HCT116 (cell line): ENCODE measurements around the gene OPRL1. TPM values are rescaled to one million over a fixed set of nuclear protein-coding genes. Genes with fewer than 3 reads are reported as not detected.

Experiments used
- ATAC-seq: fragments of 200-7000 bp; cut with Tn5 transposase; 2 replicates; pipeline ENCODE4 v1.9.1; 2020; ENCODE audit warnings: mild to moderate bottlenecking, moderate library complexity
- BruUV-seq: library from RNA; stranded (reverse); fragments of 400-500 nt; replicated peaks from 2 replicates; lab custom pipeline; 2021; lab: Mats Ljungman, UMichigan
- CTCF ChIA-PET: fragments of 300-600 bp; sonication (Branson Sonifier 250); formaldehyde crosslinking; loops from one replicate; lab custom pipeline; 2021; ENCODE audit warnings: antibody characterized with exemption; lab: Charles Lee
- POLR2A ChIA-PET: fragments of 300-600, 350-600 bp; sonication (Branson Sonifier 250); formaldehyde crosslinking; loops from one replicate; lab custom pipeline; 2021; ENCODE audit warnings: antibody characterized with exemption; lab: Charles Lee
- RAD21 ChIA-PET, 2 experiments: fragments of 300-600 bp; sonication (Branson Sonifier 250); formaldehyde crosslinking; loops; one replicate each; lab custom pipeline; 2023; ENCODE audit warnings: low total read pairs in 2 of 2; ENCODE audit not compliant: uncharacterized antibody in 2 of 2, unreplicated experiment in 2 of 2, low non-redundant PET in 1 of 2; lab: Charles Lee
- DNase-seq: peaks from one replicate; pipeline ENCODE4 v3.0.0-alpha.2; 2010; ENCODE audit warnings: low read depth, low spot score
- H2AFZ ChIP-seq: fragments of 200-600 bp; shearing (Covaris generic), sonication (generic); 2 replicates; pipeline ENCODE4 v1.6.1; 2017; ENCODE audit warnings: low read depth, mixed run types, mixed read lengths, antibody characterized with exemption, low read length; ENCODE audit not compliant: poor library complexity, severe bottlenecking
- H3K27ac ChIP-seq: 2 replicates; pipeline ENCODE4 v1.5.1; 2012; ENCODE audit warnings: low read depth, low read length
- H3K27me3 ChIP-seq: fragments of 200-600 bp; sonication (generic); 2 replicates; pipeline ENCODE4 v1.6.1; 2016; ENCODE audit warnings: mixed run types, low read length, mixed read lengths; ENCODE audit not compliant: insufficient read depth
- H3K36me3 ChIP-seq, 2 experiments: fragments of 200-500 bp in 1 of 2; fragments of 200-600 bp in 1 of 2; sonication (Bioruptor generic) in 1 of 2; sonication (generic) in 1 of 2; 2 replicates each; pipeline versions ENCODE4 v1.5.1 to v1.6.1; 2014 to 2016; ENCODE audit warnings: low read length in 2 of 2, inconsistent platforms in 1 of 2, mixed read lengths in 1 of 2, mixed run types in 1 of 2; ENCODE audit not compliant: insufficient read depth in 2 of 2, control insufficient read depth in 1 of 2
- H3K4me1 ChIP-seq, 2 experiments: fragments of 200-600 bp in 1 of 2; sonication (generic) in 1 of 2; 2 replicates each; pipeline versions ENCODE4 v1.5.1 to v1.6.1; 2012 to 2017; ENCODE audit warnings: low read length in 2 of 2, inconsistent platforms in 1 of 2, mild to moderate bottlenecking in 1 of 2, mixed read lengths in 1 of 2, mixed run types in 1 of 2, moderate library complexity in 1 of 2; ENCODE audit not compliant: insufficient read depth in 2 of 2, control insufficient read depth in 1 of 2
- H3K4me2 ChIP-seq: fragments of 200-600 bp; sonication (generic); 2 replicates; pipeline ENCODE4 v1.6.1; 2017; ENCODE audit warnings: mixed run types, low read length, mixed read lengths
- H3K4me3 ChIP-seq, 2 experiments: fragments of 200-600 bp in 1 of 2; sonication (generic) in 1 of 2; replicated peaks in 1 of 2; 2 replicates each; pipeline ENCODE4 v1.5.1; 2011 to 2016; ENCODE audit warnings: low read length in 2 of 2, control low read depth in 1 of 2, low read depth in 1 of 2, mild to moderate bottlenecking in 1 of 2, mixed read lengths in 1 of 2, mixed run types in 1 of 2
- H3K79me2 ChIP-seq: fragments of 200-600 bp; sonication (generic); 2 replicates; pipeline ENCODE4 v1.6.1; 2017; ENCODE audit warnings: mild to moderate bottlenecking, mixed run types, low read length, moderate library complexity, mixed read lengths; ENCODE audit not compliant: insufficient read depth
- H3K9ac ChIP-seq: fragments of 200-600 bp; sonication (generic); 2 replicates; pipeline ENCODE4 v1.6.1; 2016; ENCODE audit warnings: low read length, mixed read lengths
- H3K9me2 ChIP-seq: fragments of 200-600 bp; sonication (generic), shearing (Covaris generic); 2 replicates; pipeline ENCODE4 v1.6.1; 2017; ENCODE audit warnings: mixed run types, mild to moderate bottlenecking, moderate library complexity; ENCODE audit not compliant: insufficient read depth
- H3K9me3 ChIP-seq, 2 experiments: fragments of 200-500 bp in 1 of 2; fragments of 200-600 bp in 1 of 2; sonication (Bioruptor generic) in 1 of 2; sonication (generic) in 1 of 2; 2 replicates each; pipeline ENCODE4 v1.6.1; 2014 to 2017; ENCODE audit warnings: low read length in 2 of 2, mixed read lengths in 2 of 2, inconsistent platforms in 1 of 2, low read depth in 1 of 2, mild to moderate bottlenecking in 1 of 2, mixed run types in 1 of 2, moderate library complexity in 1 of 2; ENCODE audit not compliant: control insufficient read depth in 1 of 2, insufficient read depth in 1 of 2
- H4K20me1 ChIP-seq: fragments of 200-600 bp; sonication (generic), shearing (Covaris generic); 2 replicates; pipeline ENCODE4 v1.6.1; 2017; ENCODE audit warnings: mixed run types, mild to moderate bottlenecking, moderate library complexity; ENCODE audit not compliant: insufficient read depth
- ATF3 ChIP-seq: IDR thresholded peaks from 2 replicates; pipeline ENCODE4 v1.6.1; 2012
- CBX3 ChIP-seq: IDR thresholded peaks from 2 replicates; pipeline ENCODE4 v1.6.1; 2012; ENCODE audit warnings: low read depth
- CTCF ChIP-seq, 3 experiments: fragments of 200-600 bp in 1 of 3; sonication (generic) in 1 of 3; IDR thresholded peaks in 2 of 3; conservative IDR thresholded peaks in 1 of 3; 2 replicates each; pipeline ENCODE4 v1.5.1; 2012 to 2017; ENCODE audit warnings: low read depth in 2 of 3, low read length in 2 of 3, antibody characterized with exemption in 1 of 3, borderline replicate concordance in 1 of 3, control low read depth in 1 of 3, mild to moderate bottlenecking in 1 of 3, mixed read lengths in 1 of 3, mixed run types in 1 of 3, moderate library complexity in 1 of 3; ENCODE audit not compliant: insufficient read depth in 1 of 3
- EGR1 ChIP-seq: IDR thresholded peaks from 2 replicates; pipeline ENCODE4 v1.6.1; 2012; ENCODE audit warnings: low read depth
- ELF1 ChIP-seq: IDR thresholded peaks from 2 replicates; pipeline ENCODE4 v1.6.1; 2012; ENCODE audit warnings: low read depth, borderline replicate concordance
- EZH2 ChIP-seq: fragments of 200-600 bp; sonication (generic); IDR thresholded peaks from 2 replicates; pipeline ENCODE4 v1.6.1; 2017; ENCODE audit warnings: antibody characterized with exemption, mixed run types
- EZH2phosphoT487 ChIP-seq: fragments of 200-600 bp; IDR thresholded peaks from 2 replicates; pipeline ENCODE4 v1.6.1; 2018; ENCODE audit warnings: antibody characterized with exemption, borderline replicate concordance
- JUND ChIP-seq: IDR thresholded peaks from 2 replicates; pipeline ENCODE4 v1.6.1; 2012
- POLR2A ChIP-seq: IDR thresholded peaks from 2 replicates; pipeline ENCODE4 v1.7.0; 2011; ENCODE audit warnings: borderline replicate concordance; ENCODE audit not compliant: insufficient read depth, insufficient read length; ENCODE audit errors: extremely low read depth
- POLR2AphosphoS5 ChIP-seq: IDR thresholded peaks from 2 replicates; pipeline ENCODE4 v1.6.1; 2011; ENCODE audit warnings: mild to moderate bottlenecking, low read depth, low read length, moderate library complexity
- RAD21 ChIP-seq: IDR thresholded peaks from 2 replicates; pipeline ENCODE4 v1.6.1; 2012; ENCODE audit warnings: low read depth, mild to moderate bottlenecking
- REST ChIP-seq: IDR thresholded peaks from 2 replicates; pipeline ENCODE4 v1.6.1; 2012; ENCODE audit warnings: low read depth
- SIN3A ChIP-seq: IDR thresholded peaks from 2 replicates; pipeline ENCODE4 v1.6.1; 2012; ENCODE audit warnings: low read depth
- SRF ChIP-seq: IDR thresholded peaks from 2 replicates; pipeline ENCODE4 v1.6.1; 2012; ENCODE audit warnings: low read depth
- TCF7L2 ChIP-seq: IDR thresholded peaks from 2 replicates; pipeline ENCODE4 v1.7.0; 2011; ENCODE audit warnings: borderline replicate concordance, inconsistent platforms; ENCODE audit not compliant: insufficient read depth, insufficient read length; ENCODE audit errors: extremely low read depth
- YY1 ChIP-seq: IDR thresholded peaks from 2 replicates; pipeline ENCODE4 v1.6.1; 2011; ENCODE audit warnings: low read length, low read depth, moderate library complexity, mild to moderate bottlenecking; ENCODE audit not compliant: insufficient replicate concordance; ENCODE audit errors: extremely low read depth
- ZFX ChIP-seq: fragments of 450-650 bp; IDR thresholded peaks from 2 replicates; pipeline ENCODE4 v1.6.1; 2017
- intact Hi-C: fragments of 100-400 bp; cut with micrococcal nuclease; formaldehyde crosslinking; loops from 2 replicates; pipeline ENCODE4 v1.10.0; 2022
- total RNA-seq: library from RNA; stranded (reverse); gene quantifications from one replicate; pipeline ENCODE4 v1.2.1, GENCODE V29; 2021; ENCODE audit not compliant: unreplicated experiment
- TF ChIP-seq, protein P1 (sequence below): IDR thresholded peaks from 2 replicates; pipeline ENCODE4 v1.6.1; 2011; ENCODE audit warnings: mild to moderate bottlenecking, low read length, moderate library complexity; ENCODE audit not compliant: insufficient replicate concordance; ENCODE audit errors: extremely low read depth

OPRL1 gene
- total RNA-seq, 1 experiment from 2014 or later, result 1.6 TPM

DNA sequence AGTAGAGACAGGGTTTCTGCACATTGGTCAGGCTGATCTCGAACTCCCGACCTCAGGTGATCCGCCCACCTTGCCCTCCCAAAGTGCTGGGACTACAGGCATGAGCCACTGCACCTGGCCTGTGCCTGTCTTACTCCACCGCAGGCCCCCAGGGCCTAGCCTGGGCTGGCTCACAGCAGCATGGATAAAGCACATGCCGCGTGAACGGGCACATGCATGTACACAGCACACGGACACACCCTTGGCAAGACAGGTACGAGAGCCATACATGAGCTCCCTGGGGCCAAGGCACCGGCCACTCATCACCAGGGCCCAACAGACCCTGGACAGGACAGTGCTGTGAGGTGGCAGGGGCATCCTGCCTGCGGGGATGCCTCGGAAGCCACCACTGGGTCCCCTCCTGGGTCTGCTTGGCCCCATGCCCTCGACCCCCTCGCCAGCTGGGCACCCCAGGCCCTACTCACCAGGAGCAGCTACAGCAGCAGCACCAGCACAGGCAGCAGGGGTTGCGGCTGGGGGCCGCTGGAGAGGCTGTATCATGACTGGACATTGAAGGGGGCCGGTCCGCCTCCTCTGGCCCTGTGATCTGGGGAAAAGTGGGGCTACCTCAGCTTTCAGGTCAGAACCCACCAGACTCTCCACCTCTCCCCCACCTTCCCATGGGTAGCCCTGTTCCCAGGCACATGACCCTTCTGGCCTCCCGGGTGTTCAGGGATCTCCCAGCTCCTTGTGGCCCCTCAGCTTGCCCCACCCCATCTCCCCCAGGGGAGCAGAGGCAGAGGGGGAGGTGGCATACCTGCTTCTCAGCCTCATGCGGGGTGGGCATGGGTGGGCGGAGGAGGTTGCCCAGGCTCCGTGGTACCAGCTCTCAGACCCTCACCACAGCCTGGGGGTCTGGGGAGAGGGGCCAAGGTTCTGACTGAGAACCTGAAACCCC, 3.6 kb upstream of the OPRL1 start:
- BruUV-seq, result no TSS peak
- peaks cover 9% of the 10 kb centered on the region; the same call in 1 of the 2 replicates for H3K79me2 ChIP-seq
- TF ChIP-seq CBX3 (no peak), EZH2 (no peak), JUND (no peak), ELF1 (no peak), RAD21 (no peak), TCF7L2 (no peak), ATF3 (no peak), YY1 (no peak), SIN3A (no peak), POLR2A (no peak), CTCF (IDR thresholded peaks at IDR 0.05 in 2 of 3, conservative IDR thresholded peaks at IDR 0.05 in 1 of 3; ENCODE audit: borderline replicate concordance in 1 of 3, insufficient read depth in 1 of 3, low read depth in 2 of 3, low read length in 2 of 3) (no peak), POLR2AphosphoS5 (no peak), EGR1 (no peak), REST (no peak), ZFX (no peak), SRF (no peak), EZH2phosphoT487 (no peak)
- TF ChIP-seq, protein P1, sequence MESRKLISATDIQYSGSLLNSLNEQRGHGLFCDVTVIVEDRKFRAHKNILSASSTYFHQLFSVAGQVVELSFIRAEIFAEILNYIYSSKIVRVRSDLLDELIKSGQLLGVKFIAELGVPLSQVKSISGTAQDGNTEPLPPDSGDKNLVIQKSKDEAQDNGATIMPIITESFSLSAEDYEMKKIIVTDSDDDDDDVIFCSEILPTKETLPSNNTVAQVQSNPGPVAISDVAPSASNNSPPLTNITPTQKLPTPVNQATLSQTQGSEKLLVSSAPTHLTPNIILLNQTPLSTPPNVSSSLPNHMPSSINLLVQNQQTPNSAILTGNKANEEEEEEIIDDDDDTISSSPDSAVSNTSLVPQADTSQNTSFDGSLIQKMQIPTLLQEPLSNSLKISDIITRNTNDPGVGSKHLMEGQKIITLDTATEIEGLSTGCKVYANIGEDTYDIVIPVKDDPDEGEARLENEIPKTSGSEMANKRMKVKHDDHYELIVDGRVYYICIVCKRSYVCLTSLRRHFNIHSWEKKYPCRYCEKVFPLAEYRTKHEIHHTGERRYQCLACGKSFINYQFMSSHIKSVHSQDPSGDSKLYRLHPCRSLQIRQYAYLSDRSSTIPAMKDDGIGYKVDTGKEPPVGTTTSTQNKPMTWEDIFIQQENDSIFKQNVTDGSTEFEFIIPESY, result no peak
- no peak overlapping the region for H3K27ac ChIP-seq
- H2AFZ ChIP-seq, result no peak overlapping the region
- no peaks in the 10 kb centered on the region for H3K27me3 ChIP-seq
- RAD21 ChIA-PET, result interaction anchor here in 1 of 2 experiments (0.6 kb wide), 1 partner anchor 538 kb away, joined by 5 read pairs; no protein-coding TSS in a partner anchor
- no peaks in the 10 kb centered on the region for H3K9me3 ChIP-seq
- H3K9ac ChIP-seq, result no peak overlapping the region
- no peaks in the 10 kb centered on the region for H3K9me2 ChIP-seq
- H3K4me2 ChIP-seq, result no peak overlapping the region
- ATAC-seq, result no peak
- POLR2A ChIA-PET, result interaction anchor here (1.8 kb wide), 1 partner anchor 14 kb away, joined by 5 read pairs; no protein-coding TSS in a partner anchor
- H3K4me3 ChIP-seq, result no peak overlapping the region
- H3K4me1 ChIP-seq, result peaks cover 9 to 14% of the 10 kb centered on the region in 2 experiments
- CTCF ChIA-PET, result no interaction called here
- intact Hi-C loops, result no loop called here
- H4K20me1 ChIP-seq, result no peaks in the 10 kb centered on the region
- H3K36me3 ChIP-seq, result no peaks in the 10 kb centered on the region
- DNase-seq, result no peak
